ENCODE data around the gene DLG1.
"Not testable (repeated sequence)": the region's sequence is repeated elsewhere in the genome, so short reads cannot be mapped to it uniquely, and the experiment has no call there.

Gene DLG1

GRCh38 chr3:197216914-197217313, 81.5 kb downstream of the DLG1 start:
- TF ChIP-seq, protein P1, sequence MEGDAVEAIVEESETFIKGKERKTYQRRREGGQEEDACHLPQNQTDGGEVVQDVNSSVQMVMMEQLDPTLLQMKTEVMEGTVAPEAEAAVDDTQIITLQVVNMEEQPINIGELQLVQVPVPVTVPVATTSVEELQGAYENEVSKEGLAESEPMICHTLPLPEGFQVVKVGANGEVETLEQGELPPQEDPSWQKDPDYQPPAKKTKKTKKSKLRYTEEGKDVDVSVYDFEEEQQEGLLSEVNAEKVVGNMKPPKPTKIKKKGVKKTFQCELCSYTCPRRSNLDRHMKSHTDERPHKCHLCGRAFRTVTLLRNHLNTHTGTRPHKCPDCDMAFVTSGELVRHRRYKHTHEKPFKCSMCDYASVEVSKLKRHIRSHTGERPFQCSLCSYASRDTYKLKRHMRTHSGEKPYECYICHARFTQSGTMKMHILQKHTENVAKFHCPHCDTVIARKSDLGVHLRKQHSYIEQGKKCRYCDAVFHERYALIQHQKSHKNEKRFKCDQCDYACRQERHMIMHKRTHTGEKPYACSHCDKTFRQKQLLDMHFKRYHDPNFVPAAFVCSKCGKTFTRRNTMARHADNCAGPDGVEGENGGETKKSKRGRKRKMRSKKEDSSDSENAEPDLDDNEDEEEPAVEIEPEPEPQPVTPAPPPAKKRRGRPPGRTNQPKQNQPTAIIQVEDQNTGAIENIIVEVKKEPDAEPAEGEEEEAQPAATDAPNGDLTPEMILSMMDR (IDR thresholded peaks at IDR 0.05; ENCODE audit: low read depth, low read length), result no peak
- no peak for DNase-seq
- no peak overlapping the region for H3K4me3 ChIP-seq (ENCODE audit: low read depth, low read length)

DNA sequence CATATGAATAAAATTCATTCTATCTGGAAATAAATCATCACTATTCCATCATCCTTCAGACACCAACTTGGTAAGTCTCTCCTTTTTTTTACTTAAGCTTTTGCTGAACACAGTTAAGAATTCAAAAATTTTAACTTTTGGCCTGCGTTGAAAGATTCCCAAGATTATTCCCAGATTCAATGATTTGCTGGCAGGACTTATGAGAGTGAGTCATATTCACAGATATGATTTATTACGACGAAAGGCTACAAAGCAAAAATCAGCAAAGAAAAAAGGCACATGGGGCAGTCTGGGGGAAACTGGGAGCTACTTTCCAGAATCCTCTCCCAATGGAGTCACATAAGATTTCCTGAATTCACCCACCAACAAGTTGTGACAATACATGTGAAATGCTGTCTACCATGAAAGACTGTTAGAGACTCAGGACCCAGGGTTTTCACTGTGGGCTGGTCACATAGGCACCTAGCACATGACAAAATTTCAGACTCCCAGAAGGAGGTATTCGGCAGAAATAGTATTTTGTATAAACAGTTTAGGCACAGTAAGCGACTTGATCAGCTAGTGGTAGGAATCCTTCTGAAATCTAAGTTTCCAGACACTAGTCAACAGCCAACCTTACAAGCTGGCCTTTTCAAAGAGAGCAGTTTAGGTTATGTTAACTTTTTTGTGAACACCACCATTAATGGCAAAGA, 82.1 kb downstream of the DLG1 start:
- Histone ChIP-seq H3K4me1 (peaks cover 20% of the 10 kb centered on the region), H3K4me3 (ENCODE audit: low read depth, low read length) (no peak overlapping the region), H3K9me3 (peaks cover 5% of the 10 kb centered on the region; the same call in 1 of the 2 replicates), H3K27me3 (no peaks in the 10 kb centered on the region), H3K36me3 (no peaks in the 10 kb centered on the region)
- TF ChIP-seq, protein P1 (IDR thresholded peaks at IDR 0.05; ENCODE audit: low read depth, low read length), result no peak
- no peak for DNase-seq

More at GRCh38 chr3:197216914-197217313, 81.5 kb downstream of the DLG1 start:
- H3K36me3 ChIP-seq, result no peaks in the 10 kb centered on the region
- no peaks in the 10 kb centered on the region for H3K27me3 ChIP-seq
- peaks cover 20% of the 10 kb centered on the region for H3K4me1 ChIP-seq
- H3K9me3 ChIP-seq, result no peaks in the 10 kb centered on the region

DNA sequence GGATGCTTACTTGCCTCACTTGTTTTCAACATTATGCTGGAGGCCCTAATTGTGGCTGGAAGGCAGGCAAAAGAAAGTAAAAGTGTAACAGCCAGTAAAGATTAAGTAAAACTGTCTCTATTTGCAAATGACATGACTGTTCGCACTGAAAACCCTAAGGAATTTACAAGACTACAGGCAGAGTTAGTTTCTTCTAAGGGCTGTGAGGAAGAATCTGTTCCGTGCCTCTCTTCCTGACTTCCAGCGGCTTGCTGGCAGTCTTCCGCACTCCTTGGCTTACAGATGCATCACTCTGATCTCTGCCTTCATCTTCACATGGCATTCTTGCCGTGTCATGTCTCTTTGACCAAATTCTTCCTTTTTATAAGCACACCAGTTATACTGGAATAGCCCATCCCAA, 86.1 kb downstream of the DLG1 start:
- no peak for DNase-seq
- TF ChIP-seq, protein P1 (IDR thresholded peaks at IDR 0.05; ENCODE audit: low read depth, low read length), result no peak
- Histone ChIP-seq H3K9me3 (peaks cover 7% of the 10 kb centered on the region; the same call in 1 of the 2 replicates), H3K4me1 (peaks cover 11% of the 10 kb centered on the region), H3K27me3 (no peaks in the 10 kb centered on the region), H3K4me3 (ENCODE audit: low read depth, low read length) (no peak overlapping the region), H3K36me3 (no peaks in the 10 kb centered on the region)

DNA sequence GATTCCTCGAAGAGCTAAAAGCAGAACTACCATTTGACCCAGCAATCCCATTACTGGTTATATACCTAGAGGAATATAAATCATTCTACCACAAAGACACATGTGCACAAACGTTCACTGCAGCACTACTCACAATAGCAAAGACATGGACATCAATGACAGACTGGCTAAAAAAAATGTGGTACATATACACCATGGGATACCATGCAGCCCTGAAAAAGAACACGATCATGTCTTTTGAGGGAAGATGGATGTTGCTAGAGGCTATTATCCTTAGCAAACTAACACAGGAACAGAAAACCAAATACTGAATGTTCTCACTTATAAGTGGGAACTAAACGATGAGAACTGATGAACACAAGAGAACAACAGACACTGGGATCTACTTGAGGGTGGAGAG, 86.7 kb downstream of the DLG1 start:
- H3K9me3 ChIP-seq; H3K36me3 ChIP-seq; H3K27me3 ChIP-seq; H3K4me3 ChIP-seq (ENCODE audit: low read depth, low read length); DNase-seq: not testable (repeated sequence)
- peaks cover 11% of the 10 kb centered on the region for H3K4me1 ChIP-seq

GRCh38 chr3:197209366-197210260, 88.8 kb downstream of the DLG1 start:
- H3K27me3 ChIP-seq, result no peaks in the 10 kb centered on the region
- H3K4me1 ChIP-seq, result peaks cover 10% of the 10 kb centered on the region
- H3K9me3 ChIP-seq, result peaks cover 7% of the 10 kb centered on the region; the same call in 1 of the 2 replicates
- no peaks in the 10 kb centered on the region for H3K36me3 ChIP-seq
- H3K4me3 ChIP-seq (ENCODE audit: low read depth, low read length), result no peak overlapping the region
- TF ChIP-seq, protein P1 (IDR thresholded peaks at IDR 0.05; ENCODE audit: low read depth, low read length), result no peak
- DNase-seq, result no peak

DNA sequence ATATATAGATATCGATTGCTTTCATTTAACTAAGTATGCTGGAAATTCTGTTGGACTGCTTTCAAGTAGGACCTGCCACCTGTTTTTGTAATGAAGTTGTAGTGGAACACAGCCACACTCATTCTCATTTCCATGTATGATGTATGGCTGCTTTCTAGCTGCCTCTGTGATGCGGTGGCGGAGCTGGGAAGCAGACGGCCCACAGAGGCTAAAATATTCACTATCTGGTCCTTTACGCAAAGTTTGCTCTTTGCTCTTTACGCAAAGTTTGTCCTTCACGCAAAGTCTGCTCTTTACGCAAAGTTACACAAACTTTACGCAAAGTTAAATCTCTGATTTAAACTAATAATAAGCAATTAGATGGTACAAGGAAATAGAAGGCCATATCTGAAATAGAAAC, 91.5 kb downstream of the DLG1 start:
- no peak overlapping the region for H3K4me3 ChIP-seq (ENCODE audit: low read depth, low read length)
- DNase-seq, result no peak
- peaks cover 7% of the 10 kb centered on the region; the same call in 1 of the 2 replicates for H3K9me3 ChIP-seq
- TF ChIP-seq, protein P1 (IDR thresholded peaks at IDR 0.05; ENCODE audit: low read depth, low read length), result no peak
- no peaks in the 10 kb centered on the region for H3K36me3 ChIP-seq
- H3K27me3 ChIP-seq, result no peaks in the 10 kb centered on the region
- H3K4me1 ChIP-seq, result peaks cover 8% of the 10 kb centered on the region
